HG02870 (cell line): Measurements from ENCODE around the gene CNNM2.
"Not testable (repeated sequence)": the region's sequence is repeated elsewhere in the genome, so short reads cannot be mapped to it uniquely, and the experiment has no call there.

Source experiments
- ATAC-seq: cut with Tn5 transposase; IDR thresholded peaks from one replicate; pipeline ENCODE4 v1.9.1; 2021; ENCODE audit warnings: mild to moderate bottlenecking, moderate library complexity; ENCODE audit not compliant: unreplicated experiment

The CNNM2 gene

DNA sequence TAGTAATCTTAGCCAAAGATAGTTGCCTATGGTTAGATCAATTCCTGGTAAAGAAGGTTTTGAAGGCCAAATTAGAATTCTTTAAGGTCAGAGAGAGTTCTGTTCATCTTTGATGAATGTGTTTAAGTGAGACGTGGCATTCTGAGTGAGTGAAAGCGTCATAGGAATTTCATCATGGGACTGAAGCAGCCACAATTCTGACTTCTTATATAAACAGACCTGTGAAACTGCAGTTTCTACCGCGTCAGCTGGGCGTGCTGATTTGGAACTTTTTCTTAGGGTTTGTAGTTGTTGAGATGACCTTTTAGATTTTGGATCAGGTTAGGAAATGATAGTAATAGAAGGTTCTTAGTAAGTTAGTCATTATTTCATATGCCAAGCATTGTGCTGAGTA lies 103.8 kb downstream of the CNNM2 start:
- ATAC-seq = no peak

DNA sequence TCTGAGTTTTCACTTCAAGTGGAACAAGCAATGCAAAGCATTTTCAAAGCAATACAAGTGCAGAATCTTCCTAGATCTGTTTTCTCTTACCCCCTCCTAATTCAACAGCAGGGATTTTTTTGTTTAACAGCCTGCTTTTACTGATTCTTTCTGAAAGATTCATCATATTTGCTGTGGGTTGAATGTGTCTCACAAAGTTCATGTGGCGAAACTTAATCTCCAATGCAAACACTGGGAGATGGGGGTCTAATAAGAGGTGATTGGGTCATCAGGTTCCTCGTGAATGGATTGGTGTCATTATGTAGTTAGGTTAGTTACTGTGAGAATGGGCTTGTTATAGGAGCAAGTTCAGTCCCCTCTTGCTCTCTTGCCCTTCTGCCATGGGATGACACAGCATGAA lies 107.6 kb downstream of the CNNM2 start:
- ATAC-seq = no peak

DNA sequence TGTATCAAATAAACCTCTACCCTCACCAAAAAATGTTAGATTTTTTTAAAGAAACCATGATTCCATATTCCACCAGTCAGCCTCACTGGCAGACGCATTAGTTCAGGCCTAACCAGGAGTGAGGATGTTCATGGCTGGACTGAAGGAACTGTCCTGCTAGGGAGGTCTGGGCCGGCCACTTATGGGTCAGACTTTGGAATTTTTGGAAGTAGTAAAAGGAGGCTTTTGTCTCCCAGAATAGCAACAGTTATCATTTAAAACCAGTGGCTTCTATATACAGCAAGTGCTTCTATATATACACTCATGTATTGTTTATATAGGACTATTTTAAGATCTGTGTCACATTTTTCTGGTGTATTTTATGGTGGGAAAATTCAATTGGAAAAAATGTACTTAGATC lies 120.5 kb downstream of the CNNM2 start:
- ATAC-seq = no peak

DNA sequence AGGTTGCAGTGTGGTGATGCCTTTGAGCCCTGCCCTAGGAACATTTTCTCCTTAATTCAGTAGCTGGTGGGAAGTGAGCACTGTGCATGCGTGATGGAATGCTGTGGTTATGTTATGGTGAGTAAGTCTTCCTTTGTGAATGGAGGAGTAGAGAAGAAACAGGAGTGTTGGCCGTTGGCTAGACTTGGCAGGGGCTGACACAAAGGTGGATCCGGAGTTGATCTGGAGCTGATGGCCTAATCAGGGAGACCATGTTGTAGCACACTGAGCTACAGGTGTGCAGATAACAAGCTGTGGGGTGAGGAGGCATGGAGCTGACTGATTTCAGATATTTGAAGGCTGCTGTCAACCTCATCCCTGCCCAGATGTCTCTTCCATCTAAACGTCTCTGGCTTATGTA lies 122.3 kb downstream of the CNNM2 start:
- no peak for ATAC-seq

GRCh38 chr10:103041391-103041790 lies 123.3 kb downstream of the CNNM2 start:
- ATAC-seq = no peak

- ATAC-seq = no peak
These were observed 124.0 kb downstream of the CNNM2 start for GRCh38 chr10:103042129-103042528.

- no peak for ATAC-seq
These were observed 124.8 kb downstream of the CNNM2 start for GRCh38 chr10:103042908-103043307.

- no peak for ATAC-seq
These were observed 126.9 kb downstream of the CNNM2 start for GRCh38 chr10:103044942-103045489.

GRCh38 chr10:103045961-103046360 lies 127.9 kb downstream of the CNNM2 start:
- ATAC-seq = no peak

DNA sequence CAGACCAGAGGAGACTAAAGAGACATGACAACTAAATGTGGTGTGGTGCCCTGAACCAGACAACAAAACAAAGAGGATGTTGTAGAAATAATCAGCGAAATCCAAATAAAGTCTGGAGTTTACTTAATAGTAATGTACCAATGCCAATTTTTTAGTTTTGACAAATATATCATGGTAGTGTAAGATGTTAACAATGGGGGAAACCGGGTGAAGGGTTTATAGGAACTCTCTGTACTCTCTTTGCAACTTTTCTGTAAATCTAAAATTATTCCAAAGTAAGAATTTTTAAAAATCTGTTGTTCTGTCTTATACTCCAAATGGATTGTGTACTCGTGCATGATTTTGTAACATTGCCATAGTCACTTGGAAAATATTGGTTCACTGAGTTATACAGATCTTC lies 129.3 kb downstream of the CNNM2 start:
- ATAC-seq = no peak

DNA sequence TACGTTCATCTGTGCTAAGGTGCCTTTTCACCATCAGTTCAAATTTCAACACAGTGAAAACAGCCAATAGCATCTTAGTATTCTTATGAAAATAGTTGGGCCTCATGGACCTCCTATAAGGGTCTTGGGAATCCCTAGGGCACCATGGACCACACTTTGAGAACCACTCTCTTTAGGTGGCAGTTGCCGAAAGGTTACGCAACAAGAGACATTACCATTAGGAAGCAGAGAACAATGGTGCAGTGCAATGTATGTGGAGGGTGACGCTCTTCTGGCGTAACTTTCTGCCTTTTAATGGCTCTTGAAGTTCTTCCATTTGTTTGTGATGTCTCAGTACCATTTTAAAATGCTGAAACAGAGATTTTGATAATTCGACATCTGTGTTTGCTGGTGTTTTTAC lies 131.1 kb downstream of the CNNM2 start:
- no peak for ATAC-seq

DNA sequence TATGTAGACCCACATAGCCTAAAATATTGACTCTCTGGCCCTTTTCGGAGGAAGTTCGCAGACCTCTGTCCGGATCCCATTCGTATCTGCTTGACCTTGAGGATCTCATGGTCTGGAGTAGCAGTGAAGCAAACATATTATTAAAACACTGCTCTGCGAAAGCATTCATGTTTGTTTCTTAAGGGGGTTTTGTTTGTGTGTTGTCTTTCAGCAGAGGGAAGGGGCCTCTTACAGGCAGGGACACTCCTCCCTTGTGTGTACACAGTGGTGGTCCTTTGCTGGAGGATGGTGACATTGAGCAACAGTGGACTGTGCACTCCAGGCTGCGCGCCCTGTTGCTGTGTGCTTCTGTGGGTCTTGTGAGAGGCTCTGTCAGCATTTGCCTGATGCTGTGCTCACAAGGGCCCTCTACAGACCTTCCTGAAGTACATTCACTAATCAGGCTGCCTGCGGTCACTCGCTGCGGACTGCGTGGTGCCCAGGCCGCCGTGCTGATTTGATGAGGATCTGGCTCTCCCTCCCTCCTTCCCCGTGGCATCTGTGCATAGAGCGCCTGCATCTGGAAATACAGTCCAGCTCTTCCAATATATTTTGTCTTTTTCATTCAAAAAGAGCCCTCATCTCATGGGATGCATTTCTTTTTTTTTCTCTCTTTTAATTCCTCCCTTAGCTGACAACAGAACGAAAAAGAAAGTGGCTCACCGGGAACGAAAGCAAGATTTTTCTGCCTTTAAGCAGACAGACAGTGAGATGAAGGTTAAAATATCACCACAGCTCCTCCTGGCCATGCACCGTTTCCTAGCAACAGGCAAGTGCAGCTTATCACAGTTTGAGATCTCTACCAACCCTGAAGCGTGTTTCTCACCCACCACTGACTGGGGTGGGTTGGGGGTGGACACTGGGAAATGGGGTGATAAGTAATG lies 135.8 kb downstream of the CNNM2 start:
- no peak for ATAC-seq

GRCh38 chr10:103054621-103055020 lies 136.5 kb downstream of the CNNM2 start:
- ATAC-seq = no peak

DNA sequence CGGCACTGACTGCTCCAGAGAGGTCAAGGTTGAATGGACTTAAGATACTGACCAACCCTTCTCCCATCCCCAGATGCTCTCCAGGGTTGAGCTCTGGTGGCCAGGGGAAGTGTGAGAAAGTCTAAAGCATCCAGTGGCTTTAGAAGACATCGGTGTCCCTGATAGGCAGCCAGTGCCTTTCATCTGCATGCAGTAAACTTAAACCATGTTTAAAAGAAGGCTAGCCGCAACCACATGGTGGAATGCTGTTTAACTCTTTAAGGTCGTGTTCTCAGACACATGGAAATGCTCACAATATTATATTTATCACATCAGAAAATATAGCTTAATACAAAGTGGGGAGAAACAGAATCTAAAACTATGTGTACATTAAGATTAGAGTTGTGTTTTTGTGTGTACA lies 137.0 kb downstream of the CNNM2 start:
- ATAC-seq = no peak

DNA sequence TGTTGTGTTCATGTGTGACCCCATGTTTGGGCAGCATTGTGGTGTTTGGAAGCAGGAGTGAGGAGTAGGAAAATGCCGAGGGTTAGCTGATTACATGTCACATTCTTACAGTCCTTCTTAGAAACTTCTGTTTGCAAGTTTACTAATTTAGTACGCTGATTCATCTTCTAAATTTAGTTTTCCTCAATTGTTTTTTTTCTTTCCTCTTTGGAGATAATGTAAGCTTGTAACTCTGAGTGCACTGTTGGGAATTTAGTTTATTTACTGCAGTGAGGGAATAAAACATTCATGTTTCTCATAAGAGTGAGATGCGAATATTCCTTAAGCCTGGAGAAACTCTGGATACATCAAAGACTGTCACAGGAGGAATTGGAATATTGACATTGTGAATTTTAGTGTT lies 139.9 kb downstream of the CNNM2 start:
- no peak for ATAC-seq

- no peak for ATAC-seq
These were observed 142.5 kb downstream of the CNNM2 start for GRCh38 chr10:103060575-103060974.

GRCh38 chr10:103062854-103063590 lies 144.9 kb downstream of the CNNM2 start:
- ATAC-seq = no peak

GRCh38 chr10:103064956-103065355 lies 146.9 kb downstream of the CNNM2 start:
- ATAC-seq = no peak

DNA sequence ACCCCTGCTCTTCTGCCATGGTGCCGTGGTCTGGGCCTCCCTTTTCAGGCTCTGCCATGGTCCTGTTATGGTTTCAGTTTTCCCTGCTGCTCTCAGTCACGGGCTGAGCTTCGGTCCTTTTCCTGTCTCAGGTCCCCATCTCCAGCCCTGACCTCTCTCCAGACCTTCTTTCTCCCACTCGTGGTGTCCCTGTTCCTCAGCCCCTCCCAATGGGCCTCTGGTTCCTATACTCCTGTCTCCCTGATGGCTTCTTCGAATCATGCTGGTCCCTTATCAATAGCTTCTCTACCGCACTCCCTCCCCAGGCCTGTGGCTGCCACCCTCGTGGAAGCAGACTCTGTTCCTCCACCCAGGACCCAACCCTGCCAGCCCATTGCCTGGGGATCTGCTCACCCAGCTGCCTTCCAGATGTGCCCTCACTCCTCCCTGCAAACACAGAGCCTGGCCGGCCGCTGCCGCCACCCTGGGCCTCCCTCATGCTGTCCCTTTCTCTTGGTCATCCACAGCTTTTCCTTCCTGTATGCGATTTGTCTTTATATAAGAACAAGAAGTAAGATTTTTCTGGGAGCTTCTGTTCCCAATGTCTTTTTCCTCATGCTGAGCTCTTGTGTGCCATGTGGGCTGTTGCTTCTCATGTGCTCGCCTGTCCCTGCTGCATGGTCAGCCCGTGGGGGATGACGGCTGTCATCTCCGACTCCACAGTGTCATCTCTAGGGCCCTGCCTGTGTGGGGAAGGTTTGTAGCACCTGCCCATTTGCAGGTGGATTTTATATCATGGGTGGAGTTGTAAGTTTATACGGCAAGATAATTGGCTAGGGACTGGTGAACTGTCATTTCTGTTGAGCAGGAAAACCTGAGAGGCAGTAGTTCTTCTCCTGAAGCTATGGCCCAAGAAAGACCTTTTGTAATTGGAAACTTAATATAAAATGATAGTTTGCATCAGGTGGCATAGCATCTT lies 148.3 kb downstream of the CNNM2 start:
- ATAC-seq = no peak

- ATAC-seq = not testable (repeated sequence)
These were observed 149.0 kb downstream of the CNNM2 start for GRCh38 chr10:103067099-103067477.

- ATAC-seq = no peak
These were observed 149.4 kb downstream of the CNNM2 start for GRCh38 chr10:103067484-103067883.
